Dedifferentiated amniotic fluid mesenchymal stem cell (primary cell): Measurements from ENCODE around the gene NCOA7.
A peak's percentile ranks its signal among the peaks of the same experiment; 100 is the strongest.

Experiments
- DNase-seq: peaks from one replicate; pipeline ENCODE4 v3.0.0-alpha.2; 2016; ENCODE audit errors: extremely low spot score

The NCOA7 gene, protein sequence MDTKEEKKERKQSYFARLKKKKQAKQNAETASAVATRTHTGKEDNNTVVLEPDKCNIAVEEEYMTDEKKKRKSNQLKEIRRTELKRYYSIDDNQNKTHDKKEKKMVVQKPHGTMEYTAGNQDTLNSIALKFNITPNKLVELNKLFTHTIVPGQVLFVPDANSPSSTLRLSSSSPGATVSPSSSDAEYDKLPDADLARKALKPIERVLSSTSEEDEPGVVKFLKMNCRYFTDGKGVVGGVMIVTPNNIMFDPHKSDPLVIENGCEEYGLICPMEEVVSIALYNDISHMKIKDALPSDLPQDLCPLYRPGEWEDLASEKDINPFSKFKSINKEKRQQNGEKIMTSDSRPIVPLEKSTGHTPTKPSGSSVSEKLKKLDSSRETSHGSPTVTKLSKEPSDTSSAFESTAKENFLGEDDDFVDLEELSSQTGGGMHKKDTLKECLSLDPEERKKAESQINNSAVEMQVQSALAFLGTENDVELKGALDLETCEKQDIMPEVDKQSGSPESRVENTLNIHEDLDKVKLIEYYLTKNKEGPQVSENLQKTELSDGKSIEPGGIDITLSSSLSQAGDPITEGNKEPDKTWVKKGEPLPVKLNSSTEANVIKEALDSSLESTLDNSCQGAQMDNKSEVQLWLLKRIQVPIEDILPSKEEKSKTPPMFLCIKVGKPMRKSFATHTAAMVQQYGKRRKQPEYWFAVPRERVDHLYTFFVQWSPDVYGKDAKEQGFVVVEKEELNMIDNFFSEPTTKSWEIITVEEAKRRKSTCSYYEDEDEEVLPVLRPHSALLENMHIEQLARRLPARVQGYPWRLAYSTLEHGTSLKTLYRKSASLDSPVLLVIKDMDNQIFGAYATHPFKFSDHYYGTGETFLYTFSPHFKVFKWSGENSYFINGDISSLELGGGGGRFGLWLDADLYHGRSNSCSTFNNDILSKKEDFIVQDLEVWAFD

DNA sequence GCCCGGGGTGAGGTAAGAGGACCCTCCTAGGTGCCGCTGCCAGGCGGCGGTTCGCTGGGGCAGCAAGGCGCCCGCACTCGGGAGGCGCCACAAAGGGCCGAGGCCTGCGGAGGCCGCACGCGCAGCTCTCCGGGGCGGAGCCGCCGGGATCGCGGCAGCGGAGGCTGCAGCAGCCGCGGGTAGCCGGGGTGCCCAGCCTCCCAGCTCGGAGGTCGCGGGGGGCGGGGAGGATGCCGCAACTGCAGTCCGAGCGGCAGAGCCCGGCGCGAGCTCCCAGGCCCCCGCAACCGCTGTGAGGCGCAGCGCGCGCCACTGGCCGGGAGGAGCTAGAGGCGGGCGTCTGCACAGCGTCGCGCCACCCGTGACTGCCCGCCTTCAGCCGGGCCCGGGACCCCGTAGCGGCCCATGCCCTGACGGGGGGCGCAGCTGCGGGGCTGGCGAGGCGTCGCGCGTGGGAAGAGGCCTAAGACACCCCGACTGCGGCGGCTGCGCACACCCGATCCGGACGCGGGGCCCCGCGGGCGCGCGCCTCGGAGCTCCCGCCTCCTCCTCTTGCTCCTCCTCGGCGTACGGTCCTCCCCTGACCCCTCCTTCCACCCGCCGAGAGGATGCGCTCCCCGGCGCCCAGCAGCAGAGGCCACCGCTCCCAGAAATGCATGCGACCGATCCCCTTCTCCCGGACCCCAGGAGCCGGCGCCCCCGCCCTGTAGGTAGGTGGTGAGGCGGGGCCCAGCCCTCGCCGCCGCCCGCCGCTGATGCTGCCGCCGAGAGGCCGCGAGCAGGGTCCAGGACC, at the start of gene NCOA7:
NCOA7 (plus strand) TSS at position 603 of the 793 bp plus-strand sequence. CDS start 24,395 bp downstream, outside the sequence.
- peak; percentile 47 for DNase-seq

- DNase-seq: no peak
These were observed 49.4 kb upstream of the NCOA7 start for GRCh38 chr6:125741336-125741735.

- DNase-seq: no peak
These were observed 48.7 kb upstream of the NCOA7 start for GRCh38 chr6:125742024-125742423.

DNA sequence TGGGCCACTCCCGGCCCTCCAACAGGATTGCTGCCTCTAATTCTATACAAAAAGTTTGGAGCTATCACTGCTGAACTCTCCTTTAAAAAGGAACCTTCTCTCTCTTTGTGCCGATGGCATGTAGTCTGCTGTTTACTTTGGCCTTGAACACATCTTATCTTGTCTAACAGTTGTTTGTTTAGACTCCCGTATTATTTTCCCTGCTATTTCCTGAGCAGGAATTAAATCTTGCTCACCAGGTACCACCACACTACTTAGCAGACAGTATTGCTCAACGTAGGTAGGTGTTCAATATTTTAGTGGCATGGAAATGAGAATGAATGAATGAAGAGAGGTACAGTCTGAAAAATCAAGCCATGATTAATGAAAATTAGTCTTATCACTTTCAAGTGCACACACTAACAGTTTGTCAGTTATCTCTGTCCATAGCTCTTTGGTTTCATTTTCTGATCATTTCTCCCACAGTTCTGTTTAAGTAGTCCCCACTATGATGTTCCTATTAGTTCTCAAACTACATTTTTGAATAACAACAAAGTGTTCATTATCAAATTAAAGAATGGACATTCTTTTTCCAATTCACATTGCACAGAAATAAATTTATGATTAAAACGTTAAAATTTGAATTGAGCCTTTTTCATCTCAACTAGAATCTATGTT, 48.2 kb upstream of the NCOA7 start:
- no peak for DNase-seq

GRCh38 chr6:125743604-125744003, 47.2 kb upstream of the NCOA7 start:
- DNase-seq: no peak

GRCh38 chr6:125745281-125746018, 45.3 kb upstream of the NCOA7 start:
- no peak for DNase-seq

- no peak for DNase-seq
These were observed 44.7 kb upstream of the NCOA7 start for GRCh38 chr6:125746019-125746414.

DNA sequence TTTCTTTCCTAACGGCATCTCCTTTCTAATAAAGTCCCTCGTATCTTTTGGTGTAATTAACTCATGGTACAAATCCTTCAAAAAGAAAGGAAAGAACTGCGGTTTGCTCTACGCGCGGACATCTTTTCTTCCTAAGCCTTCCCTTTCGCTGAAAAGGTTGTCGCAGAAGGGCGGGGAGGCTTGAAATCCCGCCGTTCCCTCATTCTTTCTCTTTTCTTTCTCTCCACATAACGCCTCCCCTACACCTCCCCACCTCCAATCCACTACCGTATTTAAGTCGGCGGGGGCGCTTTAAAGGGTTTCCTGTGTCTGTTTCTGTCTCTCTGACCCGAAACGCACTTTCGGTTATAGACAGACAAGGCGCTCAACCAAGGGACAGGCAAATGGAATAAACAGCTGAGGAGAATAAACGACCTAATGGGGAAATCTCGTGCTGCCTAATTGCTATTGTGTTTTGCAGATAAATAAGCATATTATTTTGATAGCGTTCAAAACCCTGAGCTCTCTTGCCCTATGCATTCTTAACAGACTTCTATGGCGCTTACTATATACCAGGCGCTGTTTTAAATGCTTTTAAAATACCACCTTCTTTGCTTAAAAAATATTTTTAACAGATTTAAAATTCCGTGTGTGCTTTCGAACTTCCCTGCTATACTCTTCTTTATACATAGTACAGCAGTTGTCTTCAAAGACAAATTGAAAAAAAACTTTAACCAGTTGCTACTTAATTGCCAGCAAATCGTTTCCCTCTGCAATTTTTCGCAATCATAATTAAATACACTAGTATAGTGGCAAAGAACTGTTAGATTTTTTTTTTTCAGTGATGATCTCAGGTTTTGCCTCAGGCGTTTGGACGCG, 43.8 kb upstream of the NCOA7 start:
- no peak for DNase-seq

DNA sequence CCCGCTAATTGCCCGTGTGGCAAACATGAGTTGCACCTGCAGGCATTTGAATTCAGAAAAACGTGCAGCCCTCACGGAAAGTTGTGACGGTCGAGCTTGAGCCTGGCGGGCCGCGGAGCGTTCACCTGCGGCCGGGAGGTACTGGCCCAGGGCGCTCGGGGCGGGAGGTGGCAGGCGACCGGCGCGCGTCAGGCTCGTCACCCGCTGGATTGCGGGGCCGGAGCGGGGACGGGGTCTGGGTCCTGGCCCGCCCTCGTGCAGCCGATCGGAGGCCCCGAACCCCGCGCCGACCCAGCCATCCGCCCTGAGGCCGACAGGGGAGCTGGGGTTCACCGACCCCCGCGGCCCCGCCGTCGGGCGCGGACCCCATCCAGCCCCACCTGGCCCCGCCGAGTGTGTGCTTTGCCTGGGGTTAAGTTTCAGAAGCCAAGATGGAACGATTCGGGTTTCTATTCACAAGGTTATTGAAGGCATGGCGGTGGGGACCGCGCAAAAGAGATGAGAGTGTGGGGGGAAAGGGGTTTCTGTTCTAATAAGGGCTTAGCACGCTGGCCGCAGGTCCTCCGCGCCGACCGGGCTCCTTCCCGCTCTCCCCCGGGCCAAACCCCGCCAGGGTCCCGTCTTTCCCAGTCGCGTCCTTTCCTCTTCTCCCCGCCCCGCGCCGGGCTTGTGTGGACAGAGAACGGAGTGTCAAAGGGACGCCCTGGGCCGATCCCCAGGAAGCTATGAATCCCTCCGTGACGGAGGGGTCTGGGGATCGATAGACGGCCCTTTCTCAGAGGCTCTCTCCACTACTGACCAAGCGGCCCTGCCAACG, 43.0 kb upstream of the NCOA7 start:
- no peak for DNase-seq

DNA sequence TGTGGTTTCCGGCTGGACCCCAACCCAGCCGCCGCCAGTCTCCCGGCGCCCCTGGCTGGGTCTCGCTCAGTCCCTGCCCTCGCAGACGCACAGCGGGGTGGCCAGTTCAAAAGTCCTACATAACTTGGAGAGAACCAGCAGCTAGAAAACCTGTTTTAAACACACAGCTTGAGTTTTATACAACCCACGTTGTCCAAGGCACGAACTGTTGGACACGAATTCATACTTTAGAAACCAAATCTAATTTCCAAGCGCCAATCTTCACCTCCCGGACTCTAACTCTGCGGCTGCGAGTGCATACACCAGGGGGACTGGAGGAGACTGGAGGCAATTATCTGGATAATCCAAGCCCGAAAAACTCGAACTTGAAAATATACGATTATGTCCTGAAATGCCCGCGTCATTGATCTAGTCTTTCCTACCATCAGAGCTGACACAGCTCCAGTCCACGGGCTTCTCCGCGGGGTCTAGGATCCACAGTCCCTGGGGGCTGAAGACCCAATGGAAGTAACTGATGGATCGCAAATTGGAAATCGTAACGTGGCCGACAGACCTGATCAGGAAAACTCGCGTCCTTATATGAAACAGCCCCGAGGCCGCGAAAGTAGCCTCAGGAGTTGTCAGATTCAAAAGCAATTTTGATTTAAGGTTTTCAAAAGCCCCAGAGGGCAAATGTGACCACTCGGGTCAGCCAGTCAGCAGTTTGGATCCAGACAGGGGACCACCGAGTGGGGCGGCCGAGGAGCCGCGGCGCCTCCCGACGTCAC, 42.2 kb upstream of the NCOA7 start:
- no peak for DNase-seq

DNA sequence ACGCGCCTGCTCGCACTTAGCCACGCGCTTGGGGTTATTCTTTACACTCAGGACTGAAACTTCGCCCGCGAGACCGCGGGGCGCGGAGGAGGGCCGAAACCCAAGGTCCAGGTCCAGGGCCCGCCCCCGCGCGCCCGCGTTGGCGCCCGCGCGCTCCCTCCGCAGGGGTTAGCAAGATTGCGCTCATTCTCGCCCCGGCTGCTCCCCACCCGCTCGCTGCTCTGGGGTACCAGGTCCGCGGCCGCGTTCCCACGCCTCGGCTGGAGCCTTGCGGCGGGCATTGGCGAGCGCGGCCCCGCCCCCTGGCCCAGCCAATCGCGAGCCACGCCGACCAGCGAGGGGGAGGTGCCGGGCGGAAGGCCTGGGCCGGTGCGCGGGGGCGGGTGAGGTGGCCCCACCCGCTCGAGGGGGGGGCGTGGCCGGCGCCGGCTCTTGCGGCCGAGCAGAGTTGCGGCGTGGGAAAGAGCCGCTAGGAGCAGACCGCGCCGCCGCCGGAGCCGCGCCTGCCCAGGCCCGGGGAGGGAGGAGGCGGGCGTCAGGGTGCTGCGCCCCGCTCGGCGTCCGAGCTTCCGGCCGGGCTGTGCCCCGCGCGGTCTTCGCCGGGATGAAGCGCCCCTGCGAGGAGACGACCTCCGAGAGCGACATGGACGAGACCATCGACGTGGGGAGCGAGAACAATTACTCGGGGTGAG, 41.4 kb upstream of the NCOA7 start, which contains the start of gene HEY2:
HEY2 (plus strand) TSS at position 460 of the 692 bp plus-strand sequence; CDS start at position 605, 145 bp downstream.
- DNase-seq: peak; percentile 64

DNA sequence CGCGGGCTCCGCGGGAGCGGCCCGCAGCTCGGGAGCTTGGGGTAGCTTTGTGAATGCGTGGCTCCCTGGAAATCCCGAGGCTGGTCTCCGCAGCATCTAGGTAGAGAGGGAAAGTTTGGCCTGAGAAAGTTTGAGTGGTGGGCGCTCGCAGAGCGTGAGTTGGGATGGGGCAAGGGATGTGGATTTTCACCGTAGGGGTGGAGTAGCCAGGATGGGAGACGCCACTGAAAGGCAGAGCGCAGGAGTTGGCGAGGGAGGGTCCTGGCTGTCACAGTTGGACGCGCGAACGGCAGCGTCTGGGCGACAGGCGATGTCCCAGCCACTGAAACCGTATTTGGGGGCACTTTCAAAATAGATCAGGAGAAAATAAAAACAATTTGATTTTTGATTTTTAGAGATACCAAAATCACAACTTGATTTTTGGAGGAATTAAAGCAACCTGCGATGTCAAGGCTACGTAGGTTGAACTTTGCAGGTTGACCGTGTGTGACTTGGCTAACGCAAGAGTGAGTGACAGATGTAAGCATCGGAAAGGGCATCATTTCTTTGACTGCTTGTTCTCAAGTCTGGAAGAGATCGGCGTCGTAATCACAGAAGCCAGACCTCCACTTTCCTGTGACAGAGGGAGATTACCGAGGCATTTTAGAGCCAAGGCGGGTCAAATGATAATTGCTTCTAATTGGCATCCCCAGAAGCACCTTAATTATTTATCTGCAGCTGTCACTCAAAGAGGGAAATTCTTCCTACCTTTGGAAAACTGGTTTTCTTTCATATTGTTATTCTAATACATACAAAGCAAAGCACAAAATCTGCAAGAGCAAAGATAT, 40.7 kb upstream of the NCOA7 start:
- DNase-seq: no peak

DNA sequence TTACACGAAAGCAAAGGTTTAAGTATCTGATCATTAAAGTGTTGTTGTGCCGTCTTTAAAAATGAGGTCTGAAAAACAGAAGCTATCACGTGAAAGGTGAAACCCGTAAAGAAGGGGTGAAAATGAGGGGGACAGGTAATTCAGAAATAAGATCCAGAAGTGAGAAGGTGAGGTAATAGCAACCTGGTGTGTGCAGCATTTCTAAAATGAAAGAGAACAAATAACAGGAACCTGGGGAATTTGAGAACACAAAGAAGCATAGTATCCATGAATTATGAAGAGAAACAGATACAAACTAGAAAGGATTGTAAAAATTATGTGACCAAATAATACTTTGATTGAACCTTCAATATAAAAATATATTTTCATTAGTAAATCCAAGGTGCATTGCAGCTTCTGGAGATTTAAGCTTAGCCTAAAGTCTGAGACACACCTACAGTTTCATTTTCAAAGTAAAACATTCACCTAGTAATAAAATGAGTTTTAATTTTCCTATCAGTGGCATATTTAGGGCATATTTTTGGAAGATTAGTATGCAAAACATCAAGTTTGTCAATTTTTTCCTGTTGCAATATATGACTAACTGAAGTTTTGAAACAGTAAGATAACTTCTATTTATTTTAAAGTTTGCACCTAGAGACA, 39.9 kb upstream of the NCOA7 start:
- no peak for DNase-seq

DNA sequence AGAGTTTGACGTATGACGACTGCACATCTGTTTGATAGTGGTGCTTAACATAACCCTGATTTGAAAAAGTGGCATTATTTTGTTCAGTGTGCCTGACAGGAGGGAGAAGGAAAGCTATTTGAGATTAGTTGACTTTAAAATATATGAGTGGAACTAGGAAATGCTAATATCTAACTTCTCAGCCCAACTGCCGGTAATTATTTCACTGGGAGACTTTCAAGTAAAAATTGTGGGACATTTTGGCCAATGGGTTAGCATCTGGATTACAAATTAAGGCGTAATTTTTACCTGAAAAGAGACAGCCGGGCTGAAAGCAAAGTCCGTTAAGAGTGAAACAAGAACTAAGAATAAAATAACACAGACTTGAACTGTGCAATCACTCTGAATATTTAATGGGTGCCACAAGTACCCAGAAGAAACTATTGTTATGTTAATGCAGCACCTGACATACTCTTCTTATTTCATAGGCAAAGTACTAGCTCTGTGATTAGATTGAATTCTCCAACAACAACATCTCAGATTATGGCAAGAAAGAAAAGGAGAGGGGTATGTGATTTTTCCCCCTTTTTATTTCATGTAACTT, 39.3 kb upstream of the NCOA7 start:
- DNase-seq: no peak

- DNase-seq: no peak
These were observed 38.0 kb upstream of the NCOA7 start for GRCh38 chr6:125752773-125753172.
